Mesenchymal stem cell (in vitro differentiated cells and primary cell): ENCODE results near the gene NIPSNAP3A.

Source experiments
- DNase-seq: peaks from one replicate; pipeline ENCODE4 v3.0.0-alpha.2; 2013
- H2AFZ ChIP-seq: one replicate; pipeline ENCODE4 v1.6.1; 2013; ENCODE audit warnings: low read depth, mild to moderate bottlenecking, control low read depth, inconsistent platforms, low read length, moderate library complexity
- H2AK5ac ChIP-seq: 2 replicates; pipeline ENCODE4 v1.6.1; 2013; ENCODE audit warnings: low read length, moderate library complexity, mild to moderate bottlenecking, inconsistent platforms; ENCODE audit not compliant: severe bottlenecking
- H2BK120ac ChIP-seq: one replicate; pipeline ENCODE4 v1.6.1; 2013; ENCODE audit warnings: low read depth, mild to moderate bottlenecking, inconsistent platforms, low read length, moderate library complexity
- H2BK12ac ChIP-seq, 2 experiments: one replicate each; pipeline ENCODE4 v1.6.1; 2013; ENCODE audit warnings: inconsistent platforms in 2 of 2, low read length in 2 of 2, mild to moderate bottlenecking in 2 of 2, moderate library complexity in 2 of 2, control low read depth in 1 of 2
- H2BK15ac ChIP-seq: one replicate; pipeline ENCODE4 v1.6.1; 2013; ENCODE audit warnings: mild to moderate bottlenecking, low read depth, inconsistent platforms; ENCODE audit not compliant: poor library complexity, severe bottlenecking
- H2BK5ac ChIP-seq: 2 replicates; pipeline ENCODE4 v1.6.1; 2013; ENCODE audit warnings: low read depth, mild to moderate bottlenecking, low read length, control low read depth, inconsistent platforms; ENCODE audit not compliant: poor library complexity, severe bottlenecking
- H3K14ac ChIP-seq, 2 experiments: one replicate each; pipeline ENCODE4 v1.6.1; 2013; ENCODE audit warnings: inconsistent platforms in 2 of 2, low read length in 2 of 2, control low read depth in 1 of 2, mild to moderate bottlenecking in 1 of 2, moderate library complexity in 1 of 2
- H3K18ac ChIP-seq, 2 experiments: one replicate each; pipeline ENCODE4 v1.6.1; 2013; ENCODE audit warnings: inconsistent platforms in 2 of 2, low read length in 2 of 2, control low read depth in 1 of 2, low read depth in 1 of 2, mild to moderate bottlenecking in 1 of 2
- H3K23ac ChIP-seq, 2 experiments: one replicate each; pipeline ENCODE4 v1.6.1; 2013; ENCODE audit warnings: inconsistent platforms in 2 of 2, low read length in 2 of 2, mild to moderate bottlenecking in 2 of 2, moderate library complexity in 2 of 2, control low read depth in 1 of 2
- H3K27ac ChIP-seq: 2 replicates; pipeline ENCODE4 v1.5.1; 2013; ENCODE audit warnings: mild to moderate bottlenecking, moderate library complexity, low read length, control low read depth, inconsistent platforms; ENCODE audit not compliant: poor library complexity, severe bottlenecking
- H3K27me3 ChIP-seq, 2 experiments: 2 replicates each; pipeline versions ENCODE4 v1.6.1 to v1.7.0; 2013; ENCODE audit warnings: low read length in 2 of 2, mild to moderate bottlenecking in 2 of 2, moderate library complexity in 2 of 2, control low read depth in 1 of 2, inconsistent platforms in 1 of 2; ENCODE audit not compliant: control insufficient read depth in 1 of 2, insufficient read depth in 1 of 2
- H3K36me3 ChIP-seq, 2 experiments: 2 replicates each; pipeline versions ENCODE4 v1.6.1 to v1.7.0; 2013; ENCODE audit warnings: low read length in 2 of 2, control low read depth in 1 of 2, inconsistent platforms in 1 of 2, low read depth in 1 of 2, mild to moderate bottlenecking in 1 of 2; ENCODE audit not compliant: insufficient read depth in 2 of 2, control insufficient read depth in 1 of 2
- H3K4ac ChIP-seq, 2 experiments: one replicate each; pipeline ENCODE4 v1.6.1; 2013; ENCODE audit warnings: inconsistent platforms in 2 of 2, low read length in 2 of 2, mild to moderate bottlenecking in 2 of 2, moderate library complexity in 2 of 2, control low read depth in 1 of 2, low read depth in 1 of 2
- H3K4me1 ChIP-seq: 2 replicates; pipeline ENCODE4 v1.6.1; 2013; ENCODE audit warnings: low read depth, low read length, control low read depth; ENCODE audit not compliant: control insufficient read depth, insufficient read depth
- H3K4me2 ChIP-seq: 2 replicates; pipeline ENCODE4 v1.6.1; 2013; ENCODE audit warnings: low read length, mild to moderate bottlenecking, inconsistent platforms; ENCODE audit not compliant: poor library complexity, severe bottlenecking
- H3K4me3 ChIP-seq, 2 experiments: 2 replicates each; pipeline versions ENCODE4 v1.5.1 to v1.7.0; 2013; ENCODE audit warnings: low read length in 2 of 2, mild to moderate bottlenecking in 2 of 2, control low read depth in 1 of 2, low read depth in 1 of 2; ENCODE audit not compliant: insufficient read depth in 1 of 2
- H3K79me1 ChIP-seq: replicated peaks from 2 replicates; pipeline ENCODE4 v1.6.1; 2013; ENCODE audit warnings: mild to moderate bottlenecking, control low read depth, low read length, inconsistent platforms; ENCODE audit not compliant: poor library complexity, severe bottlenecking
- H3K9ac ChIP-seq: 2 replicates; pipeline ENCODE4 v1.7.0; 2013; ENCODE audit warnings: mild to moderate bottlenecking, low read length, moderate library complexity
- H3K9me3 ChIP-seq: 2 replicates; pipeline ENCODE4 v1.7.0; 2013; ENCODE audit warnings: mild to moderate bottlenecking, low read length; ENCODE audit not compliant: control insufficient read depth
- H4K8ac ChIP-seq: one replicate; pipeline ENCODE4 v1.6.1; 2013; ENCODE audit warnings: inconsistent platforms, mild to moderate bottlenecking, low read length, moderate library complexity
- H4K91ac ChIP-seq: one replicate; pipeline ENCODE4 v1.6.1; 2013; ENCODE audit warnings: mild to moderate bottlenecking, low read length, inconsistent platforms
- WGBS: methylation state at CpG from one replicate; pipeline ENCODE4 v1.1.7; 2013; ENCODE audit warnings: mixed read lengths; 5-methylcytosine and 5-hydroxymethylcytosine counted together

NIPSNAP3A gene

DNA sequence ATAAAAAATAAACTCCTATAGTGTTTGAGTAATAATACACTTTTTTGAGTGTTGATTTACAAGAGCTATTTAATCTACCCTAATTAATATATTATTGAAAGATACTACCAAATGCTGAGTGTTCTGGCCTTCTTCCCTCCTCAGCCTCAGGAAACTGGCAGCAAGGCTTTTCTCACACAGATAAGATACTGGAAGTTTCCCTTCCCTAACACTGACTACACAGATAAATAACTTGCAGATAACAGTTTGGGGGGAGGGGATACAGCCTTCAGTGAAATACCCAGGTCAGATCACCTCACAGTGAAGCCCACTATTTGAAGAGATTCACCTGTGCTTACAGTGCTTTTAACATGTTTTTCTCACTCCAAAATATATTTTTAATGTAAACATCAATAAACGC, 1.6 kb upstream of the NIPSNAP3A start:
- no peaks in the 10 kb centered on the region for H3K36me3 ChIP-seq
- H3K9me3 ChIP-seq: no peaks in the 10 kb centered on the region
- WGBS: no CpG with 5 or more reads among the region's 1 CpG
- no peak overlapping the region for H3K4me3 ChIP-seq
- H4K8ac ChIP-seq: no peak overlapping the region
- H2AFZ ChIP-seq: no peak overlapping the region
- H3K4ac ChIP-seq: no peak overlapping the region
- peaks cover 2% of the 10 kb centered on the region for H3K4me1 ChIP-seq
- no peak overlapping the region for H2AK5ac ChIP-seq
- no peak overlapping the region for H3K4me2 ChIP-seq
- peaks cover 9% of the 10 kb centered on the region for H3K79me1 ChIP-seq
- H2BK15ac ChIP-seq: no peak overlapping the region
- no peak overlapping the region for H2BK120ac ChIP-seq
- H3K14ac ChIP-seq: no peak overlapping the region
- no peaks in the 10 kb centered on the region for H3K27me3 ChIP-seq
- H2BK12ac ChIP-seq: no peak overlapping the region
- no peak overlapping the region for H4K91ac ChIP-seq
- no peak overlapping the region for H2BK5ac ChIP-seq
- DNase-seq: no peak
- H3K27ac ChIP-seq: no peak overlapping the region
- no peak overlapping the region for H3K9ac ChIP-seq
- H3K23ac ChIP-seq: no peak overlapping the region
- no peak overlapping the region for H3K18ac ChIP-seq

DNA sequence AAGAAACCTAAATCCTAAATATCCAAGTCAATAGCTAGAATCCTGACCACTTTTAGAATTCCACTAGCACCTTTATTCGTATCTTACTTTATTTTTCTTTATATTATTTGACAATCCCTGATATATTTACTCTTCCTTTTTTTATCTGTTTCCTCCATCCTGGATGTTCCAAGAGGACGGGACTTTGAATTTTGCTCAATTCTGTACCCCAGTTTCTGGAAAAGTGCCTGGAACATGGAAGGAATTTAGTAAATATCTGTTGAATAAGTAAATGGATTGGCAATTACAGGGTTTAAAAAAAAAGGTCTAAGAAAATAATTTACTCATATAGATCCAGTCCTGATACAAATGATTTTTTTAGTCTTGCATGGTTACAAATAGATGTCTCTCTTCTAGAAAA, 1.2 kb upstream of the NIPSNAP3A start:
- DNase-seq: no peak
- no peak overlapping the region for H3K18ac ChIP-seq
- no peak overlapping the region for H4K8ac ChIP-seq
- no peak overlapping the region for H2BK120ac ChIP-seq
- H3K27me3 ChIP-seq: no peaks in the 10 kb centered on the region
- no peak overlapping the region for H3K23ac ChIP-seq
- H2AFZ ChIP-seq: no peak overlapping the region
- peaks cover 2% of the 10 kb centered on the region for H3K4me1 ChIP-seq
- H3K79me1 ChIP-seq: peaks cover 9% of the 10 kb centered on the region
- no peak overlapping the region for H3K4me2 ChIP-seq
- 93% methylated on average over 2 of the region's 2 CpGs for WGBS
- no peaks in the 10 kb centered on the region for H3K9me3 ChIP-seq
- no peak overlapping the region for H3K4me3 ChIP-seq
- H3K27ac ChIP-seq: no peak overlapping the region
- H2BK12ac ChIP-seq: no peak overlapping the region
- no peak overlapping the region for H2BK5ac ChIP-seq
- no peak overlapping the region for H2AK5ac ChIP-seq
- H3K4ac ChIP-seq: no peak overlapping the region
- H3K9ac ChIP-seq: peak overlapping the region; percentile 96
- H4K91ac ChIP-seq: no peak overlapping the region
- no peak overlapping the region for H3K14ac ChIP-seq
- no peak overlapping the region for H2BK15ac ChIP-seq
- H3K36me3 ChIP-seq: peaks cover 0 to 2% of the 10 kb centered on the region in 2 experiments

DNA sequence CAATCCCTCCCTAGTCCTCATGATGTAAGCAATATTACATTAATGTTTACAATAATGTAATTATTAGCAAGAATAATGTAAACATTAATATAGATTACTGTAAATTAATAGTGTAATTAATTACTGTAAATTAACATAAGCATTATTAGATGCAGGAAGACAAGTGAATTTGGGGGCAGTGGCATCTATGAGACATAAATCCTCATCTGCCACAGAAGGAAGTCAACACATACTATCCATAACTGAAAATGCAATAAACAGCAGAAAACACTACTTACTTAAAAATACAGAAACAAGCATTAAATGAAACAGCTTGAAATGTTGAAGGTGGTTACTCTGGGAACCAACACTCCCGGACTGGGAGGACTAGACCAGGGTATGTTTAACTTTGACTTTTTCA, 685 bp upstream of the NIPSNAP3A start:
- Histone ChIP-seq H3K4me1 (peaks cover 2% of the 10 kb centered on the region), H3K79me1 (peaks cover 9% of the 10 kb centered on the region), H3K9ac (peak overlapping the region; percentile 96), H3K9me3 (no peaks in the 10 kb centered on the region), H2BK5ac (no peak overlapping the region), H4K8ac (no peak overlapping the region), H4K91ac (no peak overlapping the region), H3K4me2 (peak overlapping the region; percentile 98), H3K4me3 (peak overlapping the region in 1 of 2 experiments; percentile 88), H3K36me3 (peaks cover 0 to 7% of the 10 kb centered on the region in 2 experiments), H2BK15ac (no peak overlapping the region), H2BK120ac (no peak overlapping the region), H3K23ac (no peak overlapping the region), H3K27ac (no peak overlapping the region), H3K18ac (no peak overlapping the region), H2BK12ac (no peak overlapping the region), H3K27me3 (no peaks in the 10 kb centered on the region), H3K14ac (no peak overlapping the region), H3K4ac (no peak overlapping the region), H2AFZ (no peak overlapping the region), H2AK5ac (no peak overlapping the region)
- DNase-seq: no peak
- WGBS: 27% methylated on average over 1 of the region's 1 CpG

DNA sequence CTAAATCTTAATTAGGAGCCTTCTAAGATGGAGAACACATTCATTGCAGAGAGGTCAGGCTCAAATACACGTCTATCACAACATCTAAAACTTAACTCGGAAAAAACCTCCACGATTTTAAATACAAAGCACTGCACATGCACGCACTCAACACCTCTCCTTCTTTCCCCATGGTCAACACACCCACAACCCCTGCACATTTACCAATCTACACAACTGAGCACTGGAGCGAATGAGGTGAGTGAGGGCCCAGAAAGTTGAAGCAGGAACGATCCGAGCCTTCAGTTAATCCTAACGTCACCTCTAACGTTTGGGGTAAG, 278 bp upstream of the NIPSNAP3A start:
- peak overlapping the region; percentile 52 for H4K91ac ChIP-seq
- H3K18ac ChIP-seq: peak overlapping the region in 1 of 2 experiments; percentile 93
- H3K4me1 ChIP-seq: peaks cover 2% of the 10 kb centered on the region
- under 1% methylated on average over 9 of the region's 9 CpGs for WGBS
- peak overlapping the region; percentile 23 for H3K27ac ChIP-seq
- peak overlapping the region; percentile 96 for H2AFZ ChIP-seq
- no peak overlapping the region for H2BK120ac ChIP-seq
- no peak overlapping the region for H4K8ac ChIP-seq
- H3K4me3 ChIP-seq: peak overlapping the region; percentile 88
- H3K14ac ChIP-seq: peak overlapping the region in 1 of 2 experiments; percentile 41
- peaks cover 9% of the 10 kb centered on the region for H3K79me1 ChIP-seq
- H2BK12ac ChIP-seq: no peak overlapping the region
- no peak overlapping the region for H2AK5ac ChIP-seq
- H3K9ac ChIP-seq: peak overlapping the region; percentile 96
- no peak overlapping the region for H2BK15ac ChIP-seq
- H3K36me3 ChIP-seq: peaks cover 0 to 11% of the 10 kb centered on the region in 2 experiments
- H3K4ac ChIP-seq: peak overlapping the region in 1 of 2 experiments; percentile 82
- H3K4me2 ChIP-seq: peak overlapping the region; percentile 98
- no peaks in the 10 kb centered on the region for H3K9me3 ChIP-seq
- H2BK5ac ChIP-seq: no peak overlapping the region
- H3K23ac ChIP-seq: no peak overlapping the region
- no peaks in the 10 kb centered on the region for H3K27me3 ChIP-seq
- no peak for DNase-seq
